Cerebellar nuclear complex (tissue), 1 donor: Measurements from ENCODE around the gene SLC25A39.

Source experiments
- DNase-seq, 2 experiments: peaks; one replicate each; lab custom pipeline; 2025; lab: John Stamatoyannopoulos, UW

Gene SLC25A39

DNA sequence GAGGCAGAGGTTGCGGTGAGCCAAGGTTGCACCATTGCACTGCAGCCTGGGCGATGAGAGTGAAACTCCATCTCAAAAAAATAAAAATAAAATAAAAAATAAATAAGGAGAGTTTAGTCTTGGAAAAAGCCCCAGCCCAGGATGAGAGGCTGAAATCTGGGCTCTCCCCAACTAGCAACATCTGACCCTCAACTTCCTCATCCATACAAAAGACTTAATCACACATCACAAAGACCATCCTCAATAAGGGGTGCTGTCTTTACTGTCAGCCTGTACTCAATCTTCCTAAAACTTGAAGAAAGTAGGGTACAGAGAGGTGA lies 45.3 kb downstream of the SLC25A39 start:
- DNase-seq: no peak

DNA sequence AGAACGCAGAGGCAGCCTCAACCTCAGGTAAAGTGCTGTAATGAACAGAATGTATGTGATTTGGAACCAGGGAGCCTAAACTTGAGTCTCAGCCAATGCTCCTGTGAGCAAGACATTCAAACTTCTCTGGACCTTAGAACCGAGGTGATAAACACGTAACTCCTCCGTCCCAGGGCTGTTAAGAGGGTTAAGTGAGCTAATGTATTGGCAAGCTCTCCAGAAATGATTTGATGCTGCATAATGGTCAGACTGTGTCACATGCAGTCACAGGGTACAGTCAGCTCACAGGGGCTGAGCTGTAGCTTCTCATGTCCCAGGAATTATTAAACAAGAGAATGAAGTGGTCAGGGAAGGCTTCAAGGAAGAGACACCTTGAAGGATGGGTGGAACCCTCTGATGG lies 46.6 kb downstream of the SLC25A39 start:
- DNase-seq: no peak

DNA sequence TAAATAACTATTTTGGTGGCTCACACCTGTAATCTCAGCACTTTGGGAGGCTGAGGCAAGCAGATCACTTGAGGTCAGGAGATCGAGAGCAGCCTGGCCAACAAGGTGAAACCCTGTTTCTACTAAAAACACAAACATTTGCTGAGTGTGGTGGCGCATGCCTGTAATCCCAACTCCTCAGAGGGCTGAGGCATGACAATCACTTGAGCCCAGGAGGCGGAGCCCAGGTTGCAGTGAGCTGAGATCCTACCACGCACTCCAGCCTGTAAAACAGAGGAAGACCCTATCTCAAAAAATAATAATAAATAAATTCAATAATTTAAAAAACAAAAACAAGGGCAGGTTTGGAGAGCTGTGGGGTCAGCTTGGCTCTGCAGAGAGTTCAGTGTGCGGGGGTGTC lies 51.0 kb downstream of the SLC25A39 start:
- DNase-seq: no peak

DNA sequence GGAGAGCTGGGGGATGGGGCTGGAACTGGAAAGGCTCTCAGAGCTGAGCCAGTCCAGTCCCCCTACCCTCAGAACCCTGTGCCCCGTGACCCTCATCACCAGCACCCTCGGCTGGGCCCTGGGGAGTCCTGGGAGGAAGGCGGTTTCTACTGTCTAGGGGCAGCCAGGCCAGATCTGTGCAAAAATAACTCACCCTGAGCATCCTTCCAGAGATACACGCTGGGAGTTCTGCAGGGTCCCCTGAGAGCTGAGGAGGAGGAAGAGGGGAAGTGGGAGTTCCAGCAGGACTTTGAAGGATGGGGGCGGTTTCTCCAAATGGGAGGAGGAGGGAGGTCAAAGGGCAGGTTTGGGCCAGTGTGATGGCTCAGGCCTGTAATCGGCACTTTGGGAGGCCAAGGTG lies 51.7 kb downstream of the SLC25A39 start:
- no peak for DNase-seq

DNA sequence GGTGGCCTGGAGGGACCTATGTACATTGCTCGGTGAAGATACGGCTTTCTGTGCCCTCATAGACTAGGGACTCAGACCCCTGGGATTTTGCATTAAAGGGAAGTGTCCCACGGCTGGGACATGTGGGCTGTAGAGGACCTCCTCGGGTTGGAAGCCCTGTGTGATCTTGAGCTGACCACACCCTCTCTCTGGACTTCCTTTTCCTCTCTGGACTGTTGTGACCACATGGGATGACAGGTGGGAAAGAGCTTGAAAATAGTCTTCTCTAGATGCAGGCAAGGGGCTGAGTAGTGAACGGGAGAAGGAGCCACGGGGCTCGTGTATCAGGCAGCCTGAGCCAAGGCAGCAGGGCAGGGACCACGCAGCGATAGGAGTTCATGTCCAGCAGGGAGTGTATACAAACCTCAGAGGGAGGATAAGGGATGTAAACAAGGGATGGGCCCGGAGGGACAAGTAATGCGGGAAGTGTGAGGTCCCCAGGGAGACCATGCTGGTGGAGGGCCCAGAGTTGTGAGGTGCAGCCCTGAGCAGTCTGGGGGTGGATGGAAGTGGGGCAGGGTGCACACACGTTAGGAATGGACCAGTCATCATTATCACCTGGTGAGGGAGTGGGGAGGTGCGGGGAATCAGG lies 52.2 kb downstream of the SLC25A39 start:
- no peak for DNase-seq
